Stimulated activated CD8-positive, alpha-beta memory T cell treated with anti-CD3 and anti-CD28 coated beads, Interleukin-7, amount 100 ng/mL, for 4 hours (primary cell): ENCODE data around the gene CCDC90B.
"Not testable (repeated sequence)": the region's sequence is repeated elsewhere in the genome, so short reads cannot be mapped to it uniquely, and the experiment has no call there.

Source experiments
- DNase-seq, 2 donors: peaks; one replicate each; pipeline ENCODE4 v3.0.0-alpha.2; 2020; ENCODE audit warnings: low read depth in 2 of 2

CCDC90B gene

GRCh38 chr11:83287631-83288030 is 1.5 kb upstream of the CCDC90B start:
- DNase-seq = no peak

GRCh38 chr11:83285151-83285770 is 906 bp downstream of the CCDC90B start:
- no peak for DNase-seq

- DNase-seq = no peak
Observed at GRCh38 chr11:83284501-83285150, 1.5 kb downstream of the CCDC90B start.

GRCh38 chr11:83282084-83282716 is 4.0 kb downstream of the CCDC90B start:
- no peak for DNase-seq

GRCh38 chr11:83280256-83280655 is 5.9 kb downstream of the CCDC90B start:
- no peak for DNase-seq

GRCh38 chr11:83278351-83278750 is 7.8 kb downstream of the CCDC90B start:
- DNase-seq = no peak

GRCh38 chr11:83275888-83276641 is 10.1 kb downstream of the CCDC90B start:
- DNase-seq = no peak

- no peak for DNase-seq
Observed at GRCh38 chr11:83272627-83273026, 13.5 kb downstream of the CCDC90B start.

- not testable (repeated sequence) for DNase-seq
Observed at GRCh38 chr11:83271734-83272133, 14.4 kb downstream of the CCDC90B start.

- not testable (repeated sequence) for DNase-seq
Observed at GRCh38 chr11:83269080-83269479, 17.1 kb downstream of the CCDC90B start.

- no peak for DNase-seq
Observed at GRCh38 chr11:83265331-83265730, 20.8 kb downstream of the CCDC90B start.

- DNase-seq = no peak
Observed at GRCh38 chr11:83259559-83259958, 26.6 kb downstream of the CCDC90B start.

- DNase-seq = no peak
Observed at GRCh38 chr11:83257761-83258168, 28.4 kb downstream of the CCDC90B start.

- DNase-seq = no peak
Observed at GRCh38 chr11:83256602-83257340, 29.4 kb downstream of the CCDC90B start.

GRCh38 chr11:83255366-83255765 is 30.8 kb downstream of the CCDC90B start:
- DNase-seq = no peak

GRCh38 chr11:83252941-83253340 is 33.2 kb downstream of the CCDC90B start:
- no peak for DNase-seq

- DNase-seq = no peak
Observed at GRCh38 chr11:83252266-83252665, 33.9 kb downstream of the CCDC90B start.

- no peak for DNase-seq
Observed at GRCh38 chr11:83249972-83250593, 36.1 kb downstream of the CCDC90B start.

- no peak for DNase-seq
Observed at GRCh38 chr11:83249445-83249844, 36.7 kb downstream of the CCDC90B start.

GRCh38 chr11:83241291-83241946 is 44.7 kb downstream of the CCDC90B start:
- no peak for DNase-seq

GRCh38 chr11:83238111-83238510 is 48.1 kb downstream of the CCDC90B start:
- DNase-seq = no peak
